Sigmoid colon (tissue), 7 donors: ENCODE results near the gene EEFSEC. TPM values are rescaled to one million over a fixed set of nuclear protein-coding genes. Genes with fewer than 3 reads are reported as not detected.

Experiments
- DNase-seq: peaks from one replicate; pipeline ENCODE4 v3.0.0-alpha.2; 2019
- H3K27ac ChIP-seq, 4 donors: fragments of 200-600 bp; sonication (generic); one replicate each; pipeline ENCODE4 v1.5.1; 2016 to 2019; ENCODE audit warnings: mild to moderate bottlenecking in 1 of 4
- H3K27me3 ChIP-seq, 3 donors: fragments of 200-600 bp; sonication (generic); one replicate each; pipeline ENCODE4 v1.5.1; 2019; ENCODE audit warnings: mild to moderate bottlenecking in 1 of 3
- H3K36me3 ChIP-seq, 4 donors: fragments of 200-600 bp; sonication (generic); one replicate each; pipeline ENCODE4 v1.5.1; 2016 to 2019
- H3K4me1 ChIP-seq, 4 donors: fragments of 200-600 bp; sonication (generic); one replicate each; pipeline ENCODE4 v1.5.1; 2017 to 2019
- H3K4me3 ChIP-seq, 4 donors: fragments of 200-600 bp; sonication (generic); one replicate each; pipeline ENCODE4 v1.5.1; 2017 to 2019; ENCODE audit warnings: mild to moderate bottlenecking in 2 of 4, moderate library complexity in 1 of 4
- H3K9me3 ChIP-seq, 4 donors: fragments of 200-600 bp in 3 of 4; sonication (generic) in 3 of 4; one replicate each; pipeline versions ENCODE4 v1.5.1 to v1.6.1; 2013 to 2019
- EP300 ChIP-seq, 4 donors: sonication (generic); formaldehyde crosslinking; IDR thresholded peaks; one replicate each; pipeline ENCODE4 v1.6.1; 2017; ENCODE audit warnings: antibody characterized with exemption in 4 of 4
- POLR2A ChIP-seq, 2 donors: fragments of 450-650 bp; IDR thresholded peaks; one replicate each; pipeline ENCODE4 v1.6.1; 2016; ENCODE audit warnings: antibody characterized with exemption in 2 of 2, mild to moderate bottlenecking in 2 of 2, moderate library complexity in 2 of 2
- POLR2AphosphoS5 ChIP-seq, 4 donors: sonication (generic); formaldehyde crosslinking; IDR thresholded peaks; one replicate each; pipeline ENCODE4 v1.6.1; 2017; ENCODE audit warnings: antibody characterized with exemption in 4 of 4
- WGBS, 2 donors: extraction: QIAGEN DNeasy Blood & Tissue Kit; methylation state at CpG; one replicate each; pipeline ENCODE4 v1.1.7; 2013; 5-methylcytosine and 5-hydroxymethylcytosine counted together
- intact Hi-C: fragments of 100-400 bp; cut with DNase I; formaldehyde crosslinking; loops from one replicate; pipeline ENCODE4 v1.15.1; 2023
- polyA plus RNA-seq, 3 donors: library from polyadenylated mRNA; stranded (reverse); fragments of 200-250 nt; gene quantifications; one replicate each; pipeline ENCODE4 v1.2.3, GENCODE V29; 2013
- total RNA-seq, 4 donors: library from RNA; depleted of rRNA; stranded (reverse); fragments of >200 nt; gene quantifications; one replicate each; pipeline ENCODE4 v1.1.0, GENCODE V29; 2016
- TF ChIP-seq, protein P1 (sequence below), 4 experiments: fragments of 450-650 bp in 3 of 4; fragments of 200-600 bp in 1 of 4; IDR thresholded peaks; one replicate each; pipeline ENCODE4 v1.5.1; 2016 to 2019; ENCODE audit warnings: antibody characterized with exemption in 4 of 4, mild to moderate bottlenecking in 3 of 4, moderate library complexity in 2 of 4
- donor health status: healthy with polysubstance abuse.
- donor health status: Bipolar disorder and iron deficiency.
- donor health status: healthy.

Gene EEFSEC
- total and polyA plus RNA-seq, 7 donors, result 5.3 to 16.1 (median 12.2) TPM

DNA sequence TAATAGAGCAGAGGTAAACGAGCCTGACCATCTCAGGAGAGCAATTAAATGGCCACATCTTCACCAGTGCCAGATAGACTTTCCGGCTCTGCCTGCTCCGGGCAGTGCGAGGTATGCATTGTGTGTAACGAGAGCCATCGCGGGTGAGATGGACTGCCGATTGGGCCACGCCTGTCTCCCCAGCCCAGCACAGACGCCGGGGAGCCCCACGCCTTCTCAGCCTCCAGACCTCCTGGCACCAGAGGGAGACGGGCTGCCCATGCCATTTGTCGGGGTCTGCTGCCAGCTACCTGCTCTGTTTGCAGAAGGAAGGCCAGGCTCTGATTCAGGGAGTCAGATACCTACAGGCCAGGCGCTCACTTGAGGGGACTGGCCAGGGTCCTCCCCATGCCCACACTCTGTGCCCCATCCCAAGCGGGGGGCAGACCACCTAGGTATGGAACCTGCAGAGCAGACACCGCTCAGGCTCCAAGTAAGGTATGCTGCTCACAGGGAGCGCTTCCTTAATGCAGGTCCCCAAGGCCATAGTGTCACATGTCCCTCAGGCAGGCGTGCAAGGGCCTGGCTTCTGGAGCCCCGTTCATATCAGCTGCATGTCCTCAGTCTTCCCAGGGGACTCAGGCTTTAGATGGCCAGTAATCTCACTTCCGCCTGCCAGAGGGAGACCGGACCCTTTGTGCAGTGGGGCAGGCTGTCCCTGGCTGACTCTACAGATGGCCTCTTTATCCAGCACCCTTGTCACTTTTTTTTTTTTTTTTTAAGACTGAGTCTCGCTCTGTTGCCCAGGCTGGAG is 251.2 kb downstream of the EEFSEC start:
- TF ChIP-seq POLR2A (IDR thresholded peaks at IDR 0.05) (no peak), EP300 (IDR thresholded peaks at IDR 0.05) (no peak), POLR2AphosphoS5 (IDR thresholded peaks at IDR 0.05) (no peak)
- TF ChIP-seq, protein P1, sequence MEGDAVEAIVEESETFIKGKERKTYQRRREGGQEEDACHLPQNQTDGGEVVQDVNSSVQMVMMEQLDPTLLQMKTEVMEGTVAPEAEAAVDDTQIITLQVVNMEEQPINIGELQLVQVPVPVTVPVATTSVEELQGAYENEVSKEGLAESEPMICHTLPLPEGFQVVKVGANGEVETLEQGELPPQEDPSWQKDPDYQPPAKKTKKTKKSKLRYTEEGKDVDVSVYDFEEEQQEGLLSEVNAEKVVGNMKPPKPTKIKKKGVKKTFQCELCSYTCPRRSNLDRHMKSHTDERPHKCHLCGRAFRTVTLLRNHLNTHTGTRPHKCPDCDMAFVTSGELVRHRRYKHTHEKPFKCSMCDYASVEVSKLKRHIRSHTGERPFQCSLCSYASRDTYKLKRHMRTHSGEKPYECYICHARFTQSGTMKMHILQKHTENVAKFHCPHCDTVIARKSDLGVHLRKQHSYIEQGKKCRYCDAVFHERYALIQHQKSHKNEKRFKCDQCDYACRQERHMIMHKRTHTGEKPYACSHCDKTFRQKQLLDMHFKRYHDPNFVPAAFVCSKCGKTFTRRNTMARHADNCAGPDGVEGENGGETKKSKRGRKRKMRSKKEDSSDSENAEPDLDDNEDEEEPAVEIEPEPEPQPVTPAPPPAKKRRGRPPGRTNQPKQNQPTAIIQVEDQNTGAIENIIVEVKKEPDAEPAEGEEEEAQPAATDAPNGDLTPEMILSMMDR (IDR thresholded peaks at IDR 0.05), result no peak
- intact Hi-C loops, result no loop called here
- Histone ChIP-seq H3K27me3 (no peaks in the 10 kb centered on the region), H3K27ac (no peak overlapping the region), H3K4me3 (no peak overlapping the region), H3K9me3 (no peaks in the 10 kb centered on the region), H3K36me3 (no peaks in the 10 kb centered on the region), H3K4me1 (no peaks in the 10 kb centered on the region)
- DNase-seq, result no peak
- WGBS, 2 donors, result 83 to 87% methylated on average over 23 of the region's 23 CpGs

DNA sequence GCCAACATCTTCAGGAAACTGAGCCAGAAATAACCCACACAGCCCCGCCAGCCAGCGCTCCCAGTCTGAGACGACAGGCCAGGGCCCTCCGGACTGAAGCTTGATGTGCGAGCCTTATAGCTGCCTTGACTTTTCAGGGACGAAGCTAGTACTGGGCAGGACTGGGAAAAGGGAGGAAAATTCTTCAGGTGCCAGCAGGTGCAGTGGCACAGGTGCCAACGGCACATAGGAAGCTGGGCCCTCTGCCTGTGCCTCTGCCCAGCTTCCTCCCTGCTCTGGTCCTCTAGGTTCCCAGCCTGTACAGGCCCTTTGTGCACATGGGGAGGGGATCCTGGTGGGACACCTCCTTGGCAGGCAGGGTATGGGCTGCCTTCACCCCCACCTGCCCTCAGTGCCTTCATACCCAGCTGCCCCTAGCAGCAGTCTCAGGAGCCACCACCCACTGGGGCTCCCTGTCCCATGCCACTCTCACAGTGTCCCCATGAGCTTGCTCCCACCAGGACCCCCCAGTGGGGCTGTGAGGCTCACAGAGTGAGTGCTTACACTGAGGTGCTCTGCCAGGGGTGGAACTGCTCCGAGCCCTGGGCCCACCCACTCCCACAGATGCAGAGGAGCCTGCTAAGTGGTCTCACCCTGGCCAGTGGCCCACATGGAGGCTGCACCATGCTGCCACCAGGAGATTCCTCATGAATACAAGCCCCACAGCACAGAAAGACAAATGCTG is 252.4 kb downstream of the EEFSEC start:
- H3K4me1 ChIP-seq, result no peaks in the 10 kb centered on the region
- WGBS, 2 donors, result 94 to 96% methylated on average over 8 of the region's 8 CpGs
- no peaks in the 10 kb centered on the region for H3K27me3 ChIP-seq
- no peaks in the 10 kb centered on the region for H3K36me3 ChIP-seq
- DNase-seq, result no peak
- TF ChIP-seq, protein P1 (IDR thresholded peaks at IDR 0.05), result no peak
- TF ChIP-seq EP300 (IDR thresholded peaks at IDR 0.05), result no peak
- no peaks in the 10 kb centered on the region for H3K9me3 ChIP-seq
- H3K4me3 ChIP-seq, result no peak overlapping the region
- intact Hi-C loops, result no loop called here
- no peak overlapping the region for H3K27ac ChIP-seq

DNA sequence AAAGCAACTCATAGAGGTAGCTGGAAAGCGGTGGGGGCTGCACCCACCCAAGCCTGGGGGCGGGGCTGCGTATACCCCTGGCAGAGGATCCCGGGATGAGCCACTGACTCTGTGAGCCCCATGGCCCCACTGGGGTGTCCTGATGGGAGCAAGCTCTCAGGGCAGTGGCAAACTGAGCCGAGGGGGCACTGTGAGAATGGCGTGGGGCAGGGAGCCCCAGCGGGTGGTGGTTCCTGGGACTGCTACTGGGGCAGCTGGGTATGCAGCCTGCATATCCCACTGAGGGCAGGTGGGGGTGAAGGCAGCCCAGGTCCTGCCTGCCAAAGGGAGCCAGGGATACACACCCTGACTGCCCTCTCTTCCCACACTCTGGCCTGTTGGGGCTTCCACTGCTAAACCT is 254.0 kb downstream of the EEFSEC start:
- intact Hi-C loops, result no loop called here
- WGBS, 2 donors, result 92 to 96% methylated on average over 7 of the region's 7 CpGs

DNA sequence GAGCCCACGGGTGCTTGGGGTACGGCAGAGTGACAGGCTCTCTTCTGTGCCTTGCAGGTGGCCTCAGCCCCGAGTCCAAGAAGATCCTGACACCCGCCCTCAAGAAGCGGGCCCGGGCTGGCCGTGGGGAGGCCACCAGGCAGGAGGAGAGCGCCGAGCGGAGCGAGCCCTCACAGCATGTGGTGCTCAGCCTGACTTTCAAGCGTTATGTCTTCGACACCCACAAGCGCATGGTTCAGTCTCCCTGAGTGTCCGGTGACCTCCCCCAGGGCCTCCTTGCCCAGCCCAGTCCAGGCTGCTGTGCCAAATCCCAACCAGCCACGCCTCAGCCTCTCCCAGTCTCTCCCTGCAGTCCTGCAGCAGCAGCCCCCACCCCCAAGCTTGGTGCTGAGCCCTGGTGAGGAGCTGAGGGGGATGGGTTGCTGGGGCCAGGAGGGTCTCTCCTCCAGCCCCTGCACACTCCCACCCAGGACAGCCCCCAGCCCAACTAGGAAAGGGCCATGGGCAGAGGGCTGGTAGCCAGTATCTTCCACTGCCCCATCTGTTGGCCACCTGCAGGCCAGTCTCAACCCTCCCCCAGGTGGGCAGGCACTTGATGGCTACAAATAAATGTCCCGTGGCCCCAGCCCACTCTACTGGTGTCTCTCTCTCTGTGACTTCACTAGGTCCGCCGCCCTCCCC is 254.9 kb downstream of the EEFSEC start:
- Histone ChIP-seq H3K4me1 (no peaks in the 10 kb centered on the region), H3K4me3 (no peak overlapping the region), H3K36me3 (no peaks in the 10 kb centered on the region), H3K9me3 (no peaks in the 10 kb centered on the region), H3K27me3 (no peaks in the 10 kb centered on the region), H3K27ac (no peak overlapping the region)
- intact Hi-C loops, result no loop called here
- WGBS, 2 donors, result 88 to 95% methylated on average over 19 of the region's 19 CpGs
- no peak for DNase-seq
- TF ChIP-seq, protein P1 (IDR thresholded peaks at IDR 0.05), result no peak
- TF ChIP-seq POLR2A (IDR thresholded peaks at IDR 0.05), result no peak
- TF ChIP-seq EP300 (IDR thresholded peaks at IDR 0.05), result no peak
- no peak for TF ChIP-seq POLR2AphosphoS5 (IDR thresholded peaks at IDR 0.05)

More for the DNA sequence above, 254.0 kb downstream of the EEFSEC start:
- H3K9me3 ChIP-seq, result no peaks in the 10 kb centered on the region
- H3K27ac ChIP-seq, result no peak overlapping the region
- TF ChIP-seq, protein P1 (IDR thresholded peaks at IDR 0.05), result no peak
- TF ChIP-seq POLR2AphosphoS5 (IDR thresholded peaks at IDR 0.05) (no peak), POLR2A (IDR thresholded peaks at IDR 0.05) (no peak), EP300 (IDR thresholded peaks at IDR 0.05) (no peak)
- H3K36me3 ChIP-seq, result no peaks in the 10 kb centered on the region
- no peak for DNase-seq
- no peaks in the 10 kb centered on the region for H3K27me3 ChIP-seq
- no peak overlapping the region for H3K4me3 ChIP-seq
- no peaks in the 10 kb centered on the region for H3K4me1 ChIP-seq
